ENCODE results near the gene ANKRD63. TPM values are rescaled to one million over a fixed set of nuclear protein-coding genes. Genes with fewer than 3 reads are reported as not detected.

The ANKRD63 gene
- total RNA-seq, 1 experiment from 2014 or later, result 0.72 TPM

GRCh38 chr15:40253167-40253790 is 29.6 kb downstream of the ANKRD63 start:
- intact Hi-C loops (cut with micrococcal nuclease; ENCODE audit: unreplicated experiment), result no loop called here
- POLR2A ChIA-PET, result no interaction called here
- ATAC-seq, result no peak
- no peak for TF ChIP-seq POLR2AphosphoS5 (IDR thresholded peaks at IDR 0.05; ENCODE audit: low read depth, low read length)
- TF ChIP-seq REST (IDR thresholded peaks at IDR 0.05; ENCODE audit: insufficient read depth in 1 of 2, low read depth in 2 of 2, low read length in 1 of 2), result no peak
- TF ChIP-seq TCF7L2 (IDR thresholded peaks at IDR 0.05; ENCODE audit: low read depth, low read length), result no peak
- no peak for DNase-seq (ENCODE audit: low read depth, low spot score)
- in situ Hi-C loops (cut with HindIII; ENCODE audit: low pct_unique_long_range_greater_than_20kb, low sequenced_read_pairs), result no loop called here
- Histone ChIP-seq H3K27ac (ENCODE audit: low read length) (peak overlapping the region; percentile 41; the same call in 1 of the 2 replicates), H3K4me1 (ENCODE audit: control insufficient read depth, insufficient read depth, low read length) (peaks cover 28% of the 10 kb centered on the region), H3K9me3 (ENCODE audit: control insufficient read depth, insufficient read depth, low read depth, low read length) (no peaks in the 10 kb centered on the region), H3K4me3 (ENCODE audit: low read depth in 2 of 2, low read length in 2 of 2) (peak overlapping the region; percentile 48 to 52), H3K27me3 (ENCODE audit: control insufficient read depth, insufficient read depth, low read length) (no peaks in the 10 kb centered on the region; the same call in 1 of the 2 replicates), H3K36me3 (ENCODE audit: control insufficient read depth, insufficient read depth, low read length) (no peaks in the 10 kb centered on the region; the same call in 1 of the 2 replicates)
- CTCF ChIA-PET, result interaction anchor here (0.6 to 0.7 kb wide), 2 partner anchors 26 to 331 kb away, joined by 8 to 11 read pairs; no protein-coding TSS in a partner anchor
- BruUV-seq (replicated peaks), result no TSS peak

- no TSS peak for BruUV-seq (replicated peaks)
- no peak for TF ChIP-seq REST (IDR thresholded peaks at IDR 0.05; ENCODE audit: insufficient read depth in 1 of 2, low read depth in 2 of 2, low read length in 1 of 2)
- no peak for TF ChIP-seq CTCF (IDR thresholded peaks at IDR 0.05)
- no peak for TF ChIP-seq POLR2AphosphoS5 (IDR thresholded peaks at IDR 0.05; ENCODE audit: low read depth, low read length)
- no peak for TF ChIP-seq TCF7L2 (IDR thresholded peaks at IDR 0.05; ENCODE audit: low read depth, low read length)
- TF ChIP-seq SIN3A (IDR thresholded peaks at IDR 0.05; ENCODE audit: borderline replicate concordance, insufficient read depth, low read depth, low read length), result no peak
- peak overlapping the region; percentile 41; the same call in 1 of the 2 replicates for H3K27ac ChIP-seq (ENCODE audit: low read length)
- intact Hi-C loops (cut with micrococcal nuclease; ENCODE audit: unreplicated experiment), result no loop called here
- H3K36me3 ChIP-seq (ENCODE audit: control insufficient read depth, insufficient read depth, low read length), result no peaks in the 10 kb centered on the region; the same call in 1 of the 2 replicates
- H3K27me3 ChIP-seq (ENCODE audit: control insufficient read depth, insufficient read depth, low read length), result no peaks in the 10 kb centered on the region; the same call in 1 of the 2 replicates
- POLR2A ChIA-PET, result no interaction called here
- in situ Hi-C loops (cut with HindIII; ENCODE audit: low pct_unique_long_range_greater_than_20kb, low sequenced_read_pairs), result no loop called here
- H3K4me1 ChIP-seq (ENCODE audit: control insufficient read depth, insufficient read depth, low read length), result peaks cover 22% of the 10 kb centered on the region
- ATAC-seq, result peak; percentile 35; the same call in 1 of the 2 replicates
- H3K9me3 ChIP-seq (ENCODE audit: control insufficient read depth, insufficient read depth, low read depth, low read length), result no peaks in the 10 kb centered on the region
- CTCF ChIA-PET, result interaction anchor here (0.7 kb wide), 1 partner anchor 27 kb away, joined by 8 read pairs; no protein-coding TSS in a partner anchor
- DNase-seq (ENCODE audit: low read depth, low spot score), result no peak
- peak overlapping the region; percentile 48 to 52 for H3K4me3 ChIP-seq (ENCODE audit: low read depth in 2 of 2, low read length in 2 of 2)
Observed at GRCh38 chr15:40252438-40253166, 30.3 kb downstream of the ANKRD63 start.
